Measurements from ENCODE around the gene MAPRE2. TPM values are rescaled to one million over a fixed set of nuclear protein-coding genes. Genes with fewer than 3 reads are reported as not detected.

The MAPRE2 gene
- total RNA-seq, 1 experiment from 2014 or later, result 9.1 TPM

GRCh38 chr18:35045121-35045520, 3.9 kb downstream of the MAPRE2 start:
- H3K9me2 ChIP-seq (ENCODE audit: insufficient read depth), result no peaks in the 10 kb centered on the region
- H2AFZ ChIP-seq, result no peak overlapping the region
- ChIA-PET CTCF (no interaction called here), POLR2A (ENCODE audit: unreplicated experiment) (interaction anchor here (0.6 kb wide), 1 partner anchor 59 kb away, joined by 3 read pairs; no protein-coding TSS in a partner anchor)
- peaks cover 9% of the 10 kb centered on the region for H3K4me1 ChIP-seq (replicated peaks; ENCODE audit: insufficient read depth)
- H3K79me2 ChIP-seq (ENCODE audit: low read depth), result no peaks in the 10 kb centered on the region
- DNase-seq, result no peak
- H4K20me1 ChIP-seq (ENCODE audit: insufficient read depth), result no peaks in the 10 kb centered on the region
- TF ChIP-seq CTCF (conservative IDR thresholded peaks at IDR 0.05), result no peak
- TF ChIP-seq EZH2 (IDR thresholded peaks at IDR 0.05; ENCODE audit: low read depth), result no peak
- H3K36me3 ChIP-seq (ENCODE audit: low read depth), result no peaks in the 10 kb centered on the region
- no peaks in the 10 kb centered on the region for H3K27me3 ChIP-seq (ENCODE audit: insufficient read depth, low read depth)
- intact Hi-C loops (cut with micrococcal nuclease; ENCODE audit: unreplicated experiment), result no loop called here
- no peaks in the 10 kb centered on the region for H3K9me3 ChIP-seq (ENCODE audit: insufficient read depth, low read depth)
- BruUV-seq (replicated peaks), result no TSS peak
- no peak overlapping the region for H3K27ac ChIP-seq
- H3K4me3 ChIP-seq, result no peak overlapping the region
- peaks cover 7% of the 10 kb centered on the region for H3F3A ChIP-seq (ENCODE audit: insufficient read depth, low read depth)
- no peak overlapping the region for H3K4me2 ChIP-seq

- no peaks in the 10 kb centered on the region for H3K79me2 ChIP-seq (ENCODE audit: low read depth)
- H2AFZ ChIP-seq, result no peak overlapping the region
- no peak overlapping the region for H3K4me3 ChIP-seq
- no peak overlapping the region for H3K4me2 ChIP-seq
- H4K20me1 ChIP-seq (ENCODE audit: insufficient read depth), result no peaks in the 10 kb centered on the region
- no peak overlapping the region for H3K27ac ChIP-seq
- no peaks in the 10 kb centered on the region for H3K9me3 ChIP-seq (ENCODE audit: insufficient read depth, low read depth)
- TF ChIP-seq EZH2 (IDR thresholded peaks at IDR 0.05; ENCODE audit: low read depth) (no peak), CTCF (conservative IDR thresholded peaks at IDR 0.05) (no peak)
- no peaks in the 10 kb centered on the region for H3K36me3 ChIP-seq (ENCODE audit: low read depth)
- no peaks in the 10 kb centered on the region for H3K27me3 ChIP-seq (ENCODE audit: insufficient read depth, low read depth)
- DNase-seq, result no peak
- POLR2A ChIA-PET (ENCODE audit: unreplicated experiment), result no interaction called here
- CTCF ChIA-PET, result no interaction called here
- H3F3A ChIP-seq (ENCODE audit: insufficient read depth, low read depth), result no peaks in the 10 kb centered on the region; the same call in 1 of the 2 replicates
- intact Hi-C loops (cut with micrococcal nuclease; ENCODE audit: unreplicated experiment), result no loop called here
- H3K4me1 ChIP-seq (replicated peaks; ENCODE audit: insufficient read depth), result peaks cover 2% of the 10 kb centered on the region; the same call in 1 of the 2 replicates
- no TSS peak for BruUV-seq (replicated peaks)
- H3K9me2 ChIP-seq (ENCODE audit: insufficient read depth), result no peaks in the 10 kb centered on the region
These were observed 4.6 kb downstream of the MAPRE2 start for GRCh38 chr18:35045806-35046205.

GRCh38 chr18:35047697-35048292, 6.6 kb downstream of the MAPRE2 start:
- no peaks in the 10 kb centered on the region for H3K9me3 ChIP-seq (ENCODE audit: insufficient read depth, low read depth)
- intact Hi-C loops (cut with micrococcal nuclease; ENCODE audit: unreplicated experiment), result no loop called here
- H3F3A ChIP-seq (ENCODE audit: insufficient read depth, low read depth), result no peaks in the 10 kb centered on the region
- H3K79me2 ChIP-seq (ENCODE audit: low read depth), result no peaks in the 10 kb centered on the region
- H3K4me1 ChIP-seq (replicated peaks; ENCODE audit: insufficient read depth), result no peaks in the 10 kb centered on the region
- no peaks in the 10 kb centered on the region for H3K9me2 ChIP-seq (ENCODE audit: insufficient read depth)
- no peak overlapping the region for H2AFZ ChIP-seq
- ChIA-PET POLR2A (ENCODE audit: unreplicated experiment) (no interaction called here), CTCF (no interaction called here)
- no peak overlapping the region for H3K4me2 ChIP-seq
- no peaks in the 10 kb centered on the region for H4K20me1 ChIP-seq (ENCODE audit: insufficient read depth)
- BruUV-seq (replicated peaks), result no TSS peak
- H3K4me3 ChIP-seq, result no peak overlapping the region
- TF ChIP-seq EZH2 (IDR thresholded peaks at IDR 0.05; ENCODE audit: low read depth), result no peak
- TF ChIP-seq CTCF (conservative IDR thresholded peaks at IDR 0.05), result no peak
- H3K27ac ChIP-seq, result no peak overlapping the region
- DNase-seq, result no peak
- no peaks in the 10 kb centered on the region for H3K27me3 ChIP-seq (ENCODE audit: insufficient read depth, low read depth)
- H3K36me3 ChIP-seq (ENCODE audit: low read depth), result no peaks in the 10 kb centered on the region

Measured in PC-9 (cell line).